Activated naive CD8-positive, alpha-beta T cell treated with anti-CD3 and anti-CD28 coated beads, Interleukin-2, amount 50 U/mL, for 16 hours (primary cell): ENCODE data around the gene KCNJ6.

Experiments used
- DNase-seq: peaks from one replicate; pipeline ENCODE4 v3.0.0-alpha.2; 2020; ENCODE audit warnings: low read depth, low spot score

The KCNJ6 gene

DNA sequence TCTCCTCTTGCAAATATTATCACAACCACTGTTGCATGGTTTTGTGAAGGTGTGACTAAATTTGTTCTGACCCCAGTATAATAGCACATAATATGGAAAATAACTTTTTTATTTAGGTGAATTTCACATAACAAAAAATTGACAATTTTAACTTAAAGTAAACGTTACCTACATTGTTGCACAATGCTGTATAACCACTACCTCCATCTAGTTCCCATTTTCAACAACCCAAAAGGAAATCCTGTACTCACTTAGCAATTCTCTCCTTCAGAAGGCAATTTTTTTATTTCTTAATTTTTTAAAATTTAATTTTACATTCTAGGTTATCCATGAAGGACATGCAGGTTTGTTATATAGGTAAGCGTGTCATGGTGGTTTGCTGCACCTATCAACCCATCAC lies 95.2 kb downstream of the KCNJ6 start:
- no peak for DNase-seq

DNA sequence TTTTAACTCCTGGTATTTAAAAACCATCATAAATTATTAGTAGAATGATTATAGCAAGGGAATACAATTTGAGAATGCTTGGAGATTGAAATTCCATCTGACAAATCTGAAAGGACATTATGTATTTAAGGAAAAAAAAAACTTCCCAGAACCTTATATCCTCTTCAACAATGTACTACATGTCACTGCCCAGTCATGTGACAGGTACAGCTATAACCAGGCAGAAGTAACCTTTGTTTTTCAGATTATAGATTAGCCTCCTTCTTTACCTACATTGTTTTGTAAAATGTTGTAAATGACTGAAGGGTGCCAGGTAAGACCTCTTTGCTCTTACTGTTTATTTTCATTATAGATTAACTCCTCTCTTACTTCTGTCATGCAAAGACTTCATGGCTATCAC lies 96.9 kb downstream of the KCNJ6 start:
- DNase-seq: no peak

DNA sequence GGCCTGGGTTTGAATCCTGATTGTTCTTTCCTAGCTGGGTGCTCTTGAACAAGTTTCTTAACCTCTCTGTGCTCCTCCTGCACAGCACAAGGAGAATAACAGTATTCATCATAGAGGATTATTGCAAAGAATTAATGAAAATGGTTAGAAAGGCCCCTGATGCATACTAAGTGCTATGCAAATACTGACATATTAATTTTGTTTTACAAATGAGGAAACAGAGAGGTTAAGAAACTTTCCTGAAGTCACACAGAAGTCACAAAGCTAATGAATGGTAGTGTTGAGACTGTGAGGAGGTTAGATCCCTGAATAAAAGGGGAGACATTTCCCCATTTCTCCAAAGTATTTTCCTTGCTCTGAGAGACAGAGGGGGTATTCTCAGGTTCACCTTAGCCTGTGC lies 99.0 kb downstream of the KCNJ6 start:
- DNase-seq: no peak

DNA sequence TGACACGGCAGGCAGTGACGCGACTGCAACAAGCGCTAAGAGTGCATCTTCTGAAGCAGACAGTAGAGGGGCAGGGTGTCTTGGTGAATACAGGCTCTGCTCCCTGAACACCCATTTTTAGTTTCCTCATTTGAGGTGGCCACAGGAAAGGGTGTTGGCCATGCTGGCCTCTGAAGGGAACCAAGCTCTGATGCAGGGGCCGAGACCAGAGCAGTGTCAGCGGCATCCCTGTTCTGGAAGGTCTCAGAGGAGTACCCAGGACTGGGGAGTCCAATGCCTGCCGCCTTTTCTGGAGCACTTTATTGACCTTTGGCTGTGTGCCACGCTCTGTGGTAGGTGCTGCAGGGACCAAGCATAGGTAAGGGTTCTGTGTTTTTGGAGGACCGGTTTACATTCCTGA lies 100.4 kb downstream of the KCNJ6 start:
- no peak for DNase-seq

- DNase-seq: no peak
Measured at GRCh38 chr21:37811711-37812110, 104.5 kb downstream of the KCNJ6 start.

DNA sequence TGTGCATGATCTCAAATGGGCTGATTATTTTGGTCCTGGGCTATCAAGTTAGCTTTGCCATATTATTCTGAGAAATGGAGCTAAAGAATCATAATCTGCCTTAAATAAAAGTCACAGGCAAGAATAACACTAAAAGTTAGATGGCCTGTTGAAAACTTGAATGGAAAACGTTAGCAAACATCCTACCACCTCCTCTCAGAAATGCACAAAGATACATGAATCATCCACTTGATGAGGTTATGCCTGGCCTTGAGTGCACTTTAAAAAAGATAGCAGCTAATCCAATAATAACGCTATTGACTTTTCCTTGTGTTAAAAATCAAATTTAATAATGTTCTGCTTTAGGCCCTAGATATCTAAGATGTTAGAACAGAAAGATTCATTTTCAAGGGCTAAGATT lies 108.0 kb downstream of the KCNJ6 start:
- DNase-seq: no peak

DNA sequence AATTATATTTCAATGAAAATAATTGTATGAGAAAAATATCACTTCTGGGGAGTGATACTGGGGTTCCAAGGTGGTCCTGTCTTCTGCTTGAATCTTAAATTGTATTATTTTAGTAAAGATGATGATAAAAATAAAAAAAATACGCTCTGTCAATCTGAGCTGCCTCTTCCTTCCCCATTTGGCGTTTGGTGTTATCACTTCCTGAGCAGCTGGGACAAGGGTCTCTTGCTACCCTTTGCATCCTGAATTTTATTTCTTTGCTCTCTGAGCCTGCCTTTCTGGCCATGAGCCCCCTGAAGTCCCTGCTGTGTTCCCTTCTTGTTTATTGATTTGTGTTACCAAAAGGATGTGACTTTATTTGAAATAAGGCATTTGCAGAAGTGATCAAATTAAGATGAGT lies 111.0 kb downstream of the KCNJ6 start:
- no peak for DNase-seq

- no peak for DNase-seq
Measured at GRCh38 chr21:37804001-37804400, 112.3 kb downstream of the KCNJ6 start.

GRCh38 chr21:37803101-37803651 lies 113.1 kb downstream of the KCNJ6 start:
- no peak for DNase-seq

- no peak for DNase-seq
Measured at GRCh38 chr21:37800456-37801061, 115.7 kb downstream of the KCNJ6 start.

DNA sequence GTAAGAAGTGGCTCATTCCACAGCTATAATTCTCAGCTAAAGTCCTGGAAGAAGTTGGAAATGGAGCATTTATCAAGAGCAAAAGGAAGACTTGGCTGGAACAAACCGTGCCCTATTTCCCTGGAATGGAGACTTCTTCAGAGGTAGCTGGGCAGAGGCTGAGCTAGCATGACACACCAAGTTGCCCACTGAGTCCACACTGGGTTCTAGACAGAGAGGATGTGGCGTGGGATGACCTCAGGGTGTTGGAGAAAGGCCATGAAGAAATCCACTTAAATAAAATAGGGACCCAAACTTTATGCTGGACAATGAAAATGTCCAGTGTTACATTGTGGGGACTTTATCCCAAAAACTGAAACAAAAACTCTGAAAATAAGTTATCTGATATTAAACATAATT lies 116.2 kb downstream of the KCNJ6 start:
- no peak for DNase-seq

GRCh38 chr21:37799211-37800056 lies 116.8 kb downstream of the KCNJ6 start:
- DNase-seq: no peak

- DNase-seq: no peak
Measured at GRCh38 chr21:37797403-37797802, 118.9 kb downstream of the KCNJ6 start.

DNA sequence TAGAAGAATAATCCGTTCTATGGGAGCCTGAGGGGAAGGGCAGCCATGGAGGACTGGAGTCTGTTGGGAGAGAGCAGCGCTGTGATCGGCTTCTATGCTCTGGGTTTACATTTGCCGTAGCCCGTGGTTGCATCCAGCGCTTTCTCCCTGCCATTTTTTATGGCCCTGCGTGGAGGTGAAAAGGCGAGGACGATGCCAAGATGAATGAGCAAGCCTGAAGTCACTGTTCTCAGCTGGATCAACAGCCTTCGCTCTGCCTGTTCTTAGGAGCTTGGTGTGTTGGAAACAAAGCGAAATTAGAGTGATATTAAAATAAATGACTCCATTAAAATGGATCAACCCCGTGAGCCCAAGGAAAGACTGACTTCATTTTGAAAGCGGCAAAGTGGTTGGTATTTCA lies 120.2 kb downstream of the KCNJ6 start:
- no peak for DNase-seq

DNA sequence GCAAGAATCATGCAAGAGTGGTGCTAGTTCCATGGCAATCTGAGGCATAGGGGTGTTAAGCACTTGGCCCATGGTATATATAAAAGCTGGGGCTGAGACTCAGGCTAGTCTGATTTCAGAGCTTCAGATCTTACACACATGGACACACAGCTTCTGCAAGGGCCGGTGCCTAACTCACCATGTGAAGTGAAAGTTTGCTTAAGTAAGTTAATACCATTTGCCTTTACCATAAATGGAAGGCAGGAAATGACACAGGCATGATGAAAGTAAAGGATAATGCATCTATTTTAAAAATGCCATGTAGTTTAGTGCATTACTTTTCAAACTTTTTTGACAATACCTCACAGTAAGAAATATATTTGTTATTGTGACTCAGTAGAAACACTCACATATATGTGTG lies 122.6 kb downstream of the KCNJ6 start:
- DNase-seq: no peak

- no peak for DNase-seq
Measured at GRCh38 chr21:37792046-37792445, 124.2 kb downstream of the KCNJ6 start.

DNA sequence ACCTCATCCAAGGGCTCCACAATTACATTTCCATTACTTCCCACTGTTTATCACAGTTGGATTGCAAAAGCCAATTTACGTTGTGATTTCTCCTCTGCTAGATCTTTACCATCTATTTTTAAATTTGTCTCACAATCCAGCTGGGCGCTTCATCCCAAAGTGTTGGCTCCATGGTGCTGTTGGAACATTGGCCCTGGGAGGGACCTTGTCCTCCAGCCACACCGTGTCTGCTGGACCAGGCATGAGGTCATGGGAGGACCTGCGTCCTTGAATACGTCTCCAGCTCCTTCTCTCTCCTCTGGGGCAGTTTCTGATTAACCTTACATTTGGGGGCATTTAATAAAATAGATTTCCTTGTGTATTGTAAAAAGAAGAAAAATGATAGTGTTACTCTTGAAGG lies 125.4 kb downstream of the KCNJ6 start:
- DNase-seq: no peak

DNA sequence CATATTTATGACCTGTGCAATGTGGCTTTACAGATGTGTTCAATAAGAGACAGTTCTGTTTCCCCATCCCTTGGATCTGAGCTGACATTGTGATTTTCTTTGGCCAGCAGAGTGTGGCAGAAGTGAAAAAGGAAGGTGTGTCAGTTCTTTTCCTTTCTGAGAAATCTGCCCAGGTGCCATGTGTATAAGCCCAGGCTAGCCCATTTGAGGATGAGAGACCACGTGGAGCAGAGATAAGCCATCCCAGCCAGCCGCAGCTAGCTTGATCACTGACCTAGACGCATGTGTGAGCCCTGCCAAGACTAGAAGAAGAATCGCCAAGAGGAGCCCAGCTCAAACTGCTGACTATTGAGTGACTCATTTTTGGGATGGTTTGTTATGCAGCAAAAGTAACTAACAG lies 127.8 kb downstream of the KCNJ6 start:
- no peak for DNase-seq

DNA sequence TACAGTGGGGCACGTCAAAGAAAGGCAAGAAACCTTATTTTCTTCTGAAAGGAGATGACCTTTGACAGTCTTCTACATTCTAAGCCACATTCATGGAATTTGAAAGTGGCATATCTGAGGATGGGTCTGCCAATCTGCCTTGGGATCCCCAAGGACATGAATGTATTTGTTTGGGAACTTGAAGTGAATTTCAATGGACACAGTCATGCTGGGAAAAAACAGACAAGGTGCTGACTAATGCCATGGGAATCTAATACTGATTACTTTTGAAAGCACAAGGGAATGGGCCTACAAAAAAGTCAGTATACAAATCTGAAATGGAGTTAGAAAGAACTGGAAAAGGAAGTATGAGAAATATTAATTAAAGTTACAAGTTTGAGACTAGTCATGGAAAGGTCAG lies 128.8 kb downstream of the KCNJ6 start:
- no peak for DNase-seq

GRCh38 chr21:37784591-37785318 lies 131.5 kb downstream of the KCNJ6 start:
- DNase-seq: no peak

- no peak for DNase-seq
Measured at GRCh38 chr21:37783016-37783415, 133.2 kb downstream of the KCNJ6 start.
